ENCODE measurements around the gene TMEM219.

TMEM219 gene

GRCh38 chr16:29982560-29983419 is 20.9 kb downstream of the TMEM219 start:
- DNase-seq (ENCODE audit: low spot score): no peak

- DNase-seq (ENCODE audit: low spot score): no peak
Observed at GRCh38 chr16:29983420-29984136, 21.7 kb downstream of the TMEM219 start.

GRCh38 chr16:29984137-29984763 is 22.4 kb downstream of the TMEM219 start:
- no peak for DNase-seq (ENCODE audit: low spot score)

GRCh38 chr16:29984764-29985147 is 22.9 kb downstream of the TMEM219 start:
- no peak for DNase-seq (ENCODE audit: low spot score)

GRCh38 chr16:29985271-29985811 is 23.5 kb downstream of the TMEM219 start:
- no peak for DNase-seq (ENCODE audit: low spot score)

GRCh38 chr16:29986231-29986630 is 24.4 kb downstream of the TMEM219 start:
- no peak for DNase-seq (ENCODE audit: low spot score)

GRCh38 chr16:29986931-29987330 is 25.1 kb downstream of the TMEM219 start:
- no peak for DNase-seq (ENCODE audit: low spot score)

- DNase-seq (ENCODE audit: low spot score): no peak
Observed at GRCh38 chr16:29987371-29988085, 25.6 kb downstream of the TMEM219 start.

GRCh38 chr16:29988346-29989075 is 26.6 kb downstream of the TMEM219 start:
- no peak for DNase-seq (ENCODE audit: low spot score)

GRCh38 chr16:29989111-29989858 is 27.4 kb downstream of the TMEM219 start:
- DNase-seq (ENCODE audit: low spot score): no peak

GRCh38 chr16:29990034-29990433 is 28.2 kb downstream of the TMEM219 start:
- DNase-seq (ENCODE audit: low spot score): no peak

- DNase-seq (ENCODE audit: low spot score): no peak
Observed at GRCh38 chr16:29990883-29991570, 29.1 kb downstream of the TMEM219 start.

GRCh38 chr16:29991571-29991904 is 29.7 kb downstream of the TMEM219 start:
- DNase-seq (ENCODE audit: low spot score): no peak

GRCh38 chr16:29992344-29992967 is 30.6 kb downstream of the TMEM219 start:
- no peak for DNase-seq (ENCODE audit: low spot score)

GRCh38 chr16:29993191-29993902 is 31.5 kb downstream of the TMEM219 start:
- no peak for DNase-seq (ENCODE audit: low spot score)

- DNase-seq (ENCODE audit: low spot score): no peak
Observed at GRCh38 chr16:29993903-29994599, 32.2 kb downstream of the TMEM219 start.

GRCh38 chr16:29994600-29995323 is 32.9 kb downstream of the TMEM219 start:
- peak; percentile 75 for DNase-seq (ENCODE audit: low spot score)
